GM12874 (cell line): ENCODE data around the gene FRMD1.

Source experiments
- CTCF ChIP-seq: IDR thresholded peaks from 2 replicates; pipeline ENCODE4 v1.5.1; 2011; ENCODE audit warnings: low read depth, mild to moderate bottlenecking, control low read depth, low read length, moderate library complexity; ENCODE audit not compliant: insufficient read depth

FRMD1 gene

GRCh38 chr6:168117942-168118341 lies 38.9 kb upstream of the FRMD1 start:
- no peak for TF ChIP-seq CTCF

- no peak for TF ChIP-seq CTCF
These were observed 38.2 kb upstream of the FRMD1 start for GRCh38 chr6:168116975-168117899.

GRCh38 chr6:168116438-168116974 lies 37.5 kb upstream of the FRMD1 start:
- no peak for TF ChIP-seq CTCF

GRCh38 chr6:168115748-168116437 lies 36.9 kb upstream of the FRMD1 start:
- TF ChIP-seq CTCF: no peak

GRCh38 chr6:168113226-168113625 lies 34.2 kb upstream of the FRMD1 start:
- no peak for TF ChIP-seq CTCF

GRCh38 chr6:168111911-168112310 lies 32.9 kb upstream of the FRMD1 start:
- no peak for TF ChIP-seq CTCF

GRCh38 chr6:168110437-168110836 lies 31.4 kb upstream of the FRMD1 start:
- TF ChIP-seq CTCF: no peak
